ENCODE results near the gene DPH6. TPM values are rescaled to one million over a fixed set of nuclear protein-coding genes. Genes with fewer than 3 reads are reported as not detected.

Gene DPH6
- total and polyA plus RNA-seq, 8 donors, result 2.6 to 15.1 (median 11.8) TPM

DNA sequence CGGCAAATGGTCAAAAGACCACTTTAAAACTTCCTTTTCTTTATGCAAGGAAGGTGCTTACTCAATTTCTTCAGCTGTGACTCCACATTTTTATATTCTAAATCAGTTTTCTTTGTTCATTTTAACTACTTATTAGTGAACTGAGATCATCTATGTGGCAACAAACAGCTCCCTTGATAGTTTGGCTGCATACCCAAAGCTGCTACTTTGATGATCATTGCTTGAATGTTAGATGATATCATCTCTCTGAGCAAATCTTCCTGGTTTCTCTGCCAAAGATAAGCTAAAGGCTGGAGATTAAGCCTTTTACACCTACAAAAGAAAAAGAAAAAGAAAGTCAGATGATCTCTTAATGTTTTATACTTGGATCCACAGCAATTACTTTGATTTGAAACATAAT lies 95.5 kb downstream of the DPH6 start:
- H3K9me3 ChIP-seq, result no peaks in the 10 kb centered on the region
- TF ChIP-seq, protein P1, sequence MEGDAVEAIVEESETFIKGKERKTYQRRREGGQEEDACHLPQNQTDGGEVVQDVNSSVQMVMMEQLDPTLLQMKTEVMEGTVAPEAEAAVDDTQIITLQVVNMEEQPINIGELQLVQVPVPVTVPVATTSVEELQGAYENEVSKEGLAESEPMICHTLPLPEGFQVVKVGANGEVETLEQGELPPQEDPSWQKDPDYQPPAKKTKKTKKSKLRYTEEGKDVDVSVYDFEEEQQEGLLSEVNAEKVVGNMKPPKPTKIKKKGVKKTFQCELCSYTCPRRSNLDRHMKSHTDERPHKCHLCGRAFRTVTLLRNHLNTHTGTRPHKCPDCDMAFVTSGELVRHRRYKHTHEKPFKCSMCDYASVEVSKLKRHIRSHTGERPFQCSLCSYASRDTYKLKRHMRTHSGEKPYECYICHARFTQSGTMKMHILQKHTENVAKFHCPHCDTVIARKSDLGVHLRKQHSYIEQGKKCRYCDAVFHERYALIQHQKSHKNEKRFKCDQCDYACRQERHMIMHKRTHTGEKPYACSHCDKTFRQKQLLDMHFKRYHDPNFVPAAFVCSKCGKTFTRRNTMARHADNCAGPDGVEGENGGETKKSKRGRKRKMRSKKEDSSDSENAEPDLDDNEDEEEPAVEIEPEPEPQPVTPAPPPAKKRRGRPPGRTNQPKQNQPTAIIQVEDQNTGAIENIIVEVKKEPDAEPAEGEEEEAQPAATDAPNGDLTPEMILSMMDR (IDR thresholded peaks at IDR 0.05), result no peak
- H3K4me1 ChIP-seq, result peaks cover 0 to 7% (median 0%) of the 10 kb centered on the region in 3 donors
- no peaks in the 10 kb centered on the region for H3K36me3 ChIP-seq
- WGBS, 2 donors, result 92 to 97% methylated on average over 1 of the region's 1 CpG
- FAIRE-seq, result no peak
- intact Hi-C loops (cut with DNase I), result no loop called here
- peak in 2 of 4 donors; percentile 44 to 63 for ATAC-seq
- H3K27me3 ChIP-seq, result peaks cover 0 to 3% (median 0%) of the 10 kb centered on the region in 4 donors
- H3K27ac ChIP-seq, result peak overlapping the region in 1 of 4 donors; percentile 10
- DNase-seq, result no peak
- H3K4me3 ChIP-seq, result no peak overlapping the region

DNA sequence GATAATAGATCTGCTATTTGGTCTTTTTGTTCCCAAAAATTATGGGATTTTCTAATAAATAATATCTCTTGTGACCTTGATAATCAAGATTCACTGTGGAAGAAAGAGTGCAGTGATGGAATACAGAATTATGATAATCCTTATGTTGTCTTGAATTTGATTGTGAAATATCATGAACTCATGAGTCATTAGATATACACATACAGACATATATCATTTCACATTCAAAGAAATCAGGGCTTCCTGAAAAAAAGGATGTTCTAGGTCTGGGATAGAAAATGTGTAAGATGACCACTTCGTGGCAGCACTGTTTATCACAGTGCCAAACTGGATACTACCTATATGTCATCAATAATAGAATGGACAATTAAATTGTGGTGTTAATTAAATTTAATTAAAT lies 97.7 kb downstream of the DPH6 start:
- no peak overlapping the region for H3K4me3 ChIP-seq
- DNase-seq (no peak), ATAC-seq (no peak), FAIRE-seq (no peak)
- no peak overlapping the region for H3K27ac ChIP-seq
- WGBS, 2 donors, result 90 to 96% methylated on average over 1 of the region's 1 CpG
- intact Hi-C loops (cut with DNase I), result loop anchor here in 2 of 3 donors (10.0 kb wide), 2 partner anchors 163 to 373 kb away; no protein-coding TSS in a partner anchor
- no peaks in the 10 kb centered on the region for H3K36me3 ChIP-seq
- TF ChIP-seq, protein P1 (IDR thresholded peaks at IDR 0.05), result no peak
- peaks cover 0 to 7% (median 0%) of the 10 kb centered on the region in 3 donors for H3K4me1 ChIP-seq
- no peaks in the 10 kb centered on the region for H3K9me3 ChIP-seq
- H3K27me3 ChIP-seq, result peaks cover 0 to 3% (median 0%) of the 10 kb centered on the region in 4 donors

DNA sequence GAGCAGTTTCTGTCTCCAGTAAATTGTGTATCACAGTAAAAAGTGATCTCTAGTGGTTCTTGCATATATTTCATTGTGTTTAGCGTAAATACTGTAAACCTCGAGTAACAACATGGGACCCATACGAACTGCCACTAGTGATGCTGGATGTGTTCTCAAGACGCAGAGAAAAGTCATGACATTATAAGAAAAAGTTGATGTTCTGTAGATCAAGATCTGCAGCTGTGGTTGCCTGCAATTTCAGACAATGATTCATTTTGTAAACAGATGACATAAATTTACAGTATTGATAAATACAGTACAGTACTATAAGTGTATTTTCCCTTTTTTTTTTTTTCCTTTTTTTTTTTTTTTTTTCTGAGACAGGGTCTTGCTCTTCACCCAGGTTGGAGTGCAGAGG lies 100.1 kb downstream of the DPH6 start:
- Histone ChIP-seq H3K27me3 (peaks cover 0 to 3% (median 0%) of the 10 kb centered on the region in 4 donors), H3K4me1 (peaks cover 0 to 7% (median 0%) of the 10 kb centered on the region in 3 donors), H3K4me3 (no peak overlapping the region), H3K9me3 (no peaks in the 10 kb centered on the region), H3K27ac (no peak overlapping the region), H3K36me3 (no peaks in the 10 kb centered on the region)
- no peak for FAIRE-seq
- intact Hi-C loops (cut with DNase I), result loop anchor here in 2 of 3 donors (10.0 kb wide), 2 partner anchors 161 to 371 kb away; no protein-coding TSS in a partner anchor
- DNase-seq, result no peak
- 64 to 77% methylated on average over 4 of the region's 4 CpGs for WGBS, 2 donors
- TF ChIP-seq, protein P1 (IDR thresholded peaks at IDR 0.05), result no peak
- no peak for ATAC-seq

DNA sequence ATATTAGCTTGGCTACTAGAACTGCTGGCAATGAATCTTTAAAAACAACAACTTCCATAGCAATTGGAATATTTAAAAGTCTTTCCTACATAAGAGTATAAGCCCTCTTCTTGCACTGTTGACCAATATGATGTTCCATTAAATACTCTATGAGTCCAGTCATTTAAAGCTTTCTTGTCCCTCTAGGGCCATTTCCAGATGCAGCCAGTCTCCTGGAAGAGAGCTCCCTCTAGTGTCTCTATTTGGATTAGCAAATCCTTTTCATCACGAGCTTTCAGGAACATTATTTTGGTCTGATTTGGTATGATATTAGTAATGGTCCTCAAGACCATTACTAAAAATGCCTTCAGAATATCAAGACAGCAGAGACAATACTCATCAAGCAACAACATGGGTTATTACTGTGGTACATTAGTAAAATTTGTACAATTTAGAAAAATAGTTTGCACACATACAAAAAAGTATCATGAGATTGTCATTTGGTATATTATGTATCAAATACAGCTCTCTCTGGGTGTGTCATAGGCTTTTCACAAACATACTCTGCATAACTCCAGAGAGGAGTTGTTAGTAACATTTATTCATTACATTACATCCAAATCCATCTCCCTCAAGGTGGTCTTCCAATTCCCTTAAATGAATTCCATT lies 101.3 kb downstream of the DPH6 start:
- FAIRE-seq, result no peak
- TF ChIP-seq, protein P1 (IDR thresholded peaks at IDR 0.05), result peak; percentile 33 to 70 (median 60)
- Histone ChIP-seq H3K27me3 (no peaks in the 10 kb centered on the region), H3K4me3 (no peak overlapping the region), H3K36me3 (no peaks in the 10 kb centered on the region), H3K9me3 (no peaks in the 10 kb centered on the region), H3K4me1 (no peaks in the 10 kb centered on the region), H3K27ac (no peak overlapping the region)
- DNase-seq, result no peak
- ATAC-seq, result peak in 3 of 4 donors; percentile 53 to 74 (median 59)
- intact Hi-C loops (cut with DNase I), result loop anchor here in 2 of 3 donors (10.0 kb wide), 2 partner anchors 160 to 370 kb away; no protein-coding TSS in a partner anchor
- 38 to 47% methylated on average over 1 of the region's 1 CpG for WGBS, 2 donors

DNA sequence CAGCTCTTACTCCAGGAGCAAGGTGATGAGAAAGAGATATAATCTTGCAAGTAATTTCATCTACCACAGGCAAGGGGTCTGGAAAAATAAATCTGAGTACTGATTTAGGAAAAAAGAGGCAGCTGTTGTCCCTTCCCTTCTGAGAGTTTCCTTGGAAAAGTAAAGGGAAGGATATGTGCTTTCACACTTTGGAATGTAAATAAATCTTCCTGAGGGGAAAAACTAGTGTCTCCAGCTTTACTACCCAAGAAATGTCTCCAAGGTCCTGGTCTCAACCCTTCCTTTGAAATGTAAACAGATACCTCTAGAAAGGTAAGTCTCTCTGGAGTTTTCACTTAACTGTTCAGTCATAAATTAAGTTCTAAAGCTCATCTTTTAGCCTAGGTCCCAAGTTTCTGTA lies 102.6 kb downstream of the DPH6 start:
- Histone ChIP-seq H3K36me3 (no peaks in the 10 kb centered on the region), H3K4me3 (no peak overlapping the region), H3K27ac (no peak overlapping the region), H3K9me3 (no peaks in the 10 kb centered on the region), H3K27me3 (no peaks in the 10 kb centered on the region), H3K4me1 (no peaks in the 10 kb centered on the region)
- ATAC-seq, result no peak
- no peak for FAIRE-seq
- intact Hi-C loops (cut with DNase I), result loop anchor here in 2 of 3 donors (10.0 kb wide), 2 partner anchors 159 to 369 kb away; no protein-coding TSS in a partner anchor
- DNase-seq, result no peak
- TF ChIP-seq, protein P1 (IDR thresholded peaks at IDR 0.05), result no peak
